Mesendoderm (in vitro differentiated cells): ENCODE results near the gene RNF167.

Source experiments
- DNase-seq: peaks from one replicate; pipeline ENCODE4 v3.0.0; 2013
- H2AK5ac ChIP-seq: 2 replicates; pipeline ENCODE4 v1.6.1; 2013; ENCODE audit warnings: low read length, inconsistent platforms
- H2BK120ac ChIP-seq: 2 replicates; pipeline ENCODE4 v1.6.1; 2013; ENCODE audit warnings: low read depth, mild to moderate bottlenecking, low read length, moderate library complexity, mixed read lengths
- H2BK15ac ChIP-seq: replicated peaks from 2 replicates; pipeline ENCODE4 v1.6.1; 2013; ENCODE audit warnings: low read depth, mild to moderate bottlenecking, moderate library complexity
- H2BK5ac ChIP-seq: 2 replicates; pipeline ENCODE4 v1.6.1; 2013; ENCODE audit warnings: low read length, inconsistent platforms
- H3K18ac ChIP-seq: 2 replicates; pipeline ENCODE4 v1.6.1; 2013; ENCODE audit warnings: mild to moderate bottlenecking, low read length, mixed read lengths
- H3K23ac ChIP-seq: one replicate; pipeline ENCODE4 v1.6.1; 2013; ENCODE audit warnings: low read length
- H3K27ac ChIP-seq: 2 replicates; pipeline ENCODE4 v1.5.1; 2013; ENCODE audit warnings: low read depth, mild to moderate bottlenecking, inconsistent platforms, low read length, moderate library complexity
- H3K27me3 ChIP-seq: 2 replicates; pipeline ENCODE4 v1.6.1; 2013; ENCODE audit warnings: low read length, control low read depth, mild to moderate bottlenecking, inconsistent platforms; ENCODE audit not compliant: insufficient read depth, poor library complexity
- H3K36me3 ChIP-seq: 2 replicates; pipeline ENCODE4 v1.6.1; 2013; ENCODE audit warnings: low read length, inconsistent platforms; ENCODE audit not compliant: control insufficient read depth, insufficient read depth
- H3K4ac ChIP-seq: one replicate; pipeline ENCODE4 v1.6.1; 2013; ENCODE audit warnings: low read depth, mild to moderate bottlenecking, low read length, moderate library complexity
- H3K4me1 ChIP-seq: 2 replicates; pipeline ENCODE4 v1.6.1; 2013; ENCODE audit warnings: low read depth, low read length, inconsistent platforms; ENCODE audit not compliant: control insufficient read depth
- H3K4me2 ChIP-seq: 2 replicates; pipeline ENCODE4 v1.6.1; 2013; ENCODE audit warnings: low read length
- H3K4me3 ChIP-seq: 2 replicates; pipeline ENCODE4 v1.5.1; 2013; ENCODE audit warnings: mild to moderate bottlenecking, low read length
- H3K56ac ChIP-seq: one replicate; pipeline ENCODE4 v1.6.1; 2013; ENCODE audit warnings: low read length
- H3K79me1 ChIP-seq: 2 replicates; pipeline ENCODE4 v1.6.1; 2013; ENCODE audit warnings: low read length, inconsistent platforms
- H3K79me2 ChIP-seq: 2 replicates; pipeline ENCODE4 v1.6.1; 2013; ENCODE audit warnings: mild to moderate bottlenecking, low read length; ENCODE audit not compliant: control insufficient read depth, insufficient read depth
- H3K9ac ChIP-seq: 2 replicates; pipeline ENCODE4 v1.6.1; 2013; ENCODE audit warnings: low read length, inconsistent platforms
- H4K5ac ChIP-seq: one replicate; pipeline ENCODE4 v1.6.1; 2013; ENCODE audit warnings: low read length
- H4K8ac ChIP-seq: one replicate; pipeline ENCODE4 v1.6.1; 2013; ENCODE audit warnings: low read depth, mild to moderate bottlenecking, control low read depth, low read length, moderate library complexity
- WGBS: extraction: QIAGEN DNeasy Blood & Tissue Kit; methylation state at CpG from one replicate; pipeline ENCODE4 v1.1.7; 2013; ENCODE audit warnings: low lambda C conversion rate, missing lambda C conversion rate; ENCODE audit not compliant: insufficient coverage; ENCODE audit errors: extremely low coverage; 5-methylcytosine and 5-hydroxymethylcytosine counted together

Gene RNF167

DNA sequence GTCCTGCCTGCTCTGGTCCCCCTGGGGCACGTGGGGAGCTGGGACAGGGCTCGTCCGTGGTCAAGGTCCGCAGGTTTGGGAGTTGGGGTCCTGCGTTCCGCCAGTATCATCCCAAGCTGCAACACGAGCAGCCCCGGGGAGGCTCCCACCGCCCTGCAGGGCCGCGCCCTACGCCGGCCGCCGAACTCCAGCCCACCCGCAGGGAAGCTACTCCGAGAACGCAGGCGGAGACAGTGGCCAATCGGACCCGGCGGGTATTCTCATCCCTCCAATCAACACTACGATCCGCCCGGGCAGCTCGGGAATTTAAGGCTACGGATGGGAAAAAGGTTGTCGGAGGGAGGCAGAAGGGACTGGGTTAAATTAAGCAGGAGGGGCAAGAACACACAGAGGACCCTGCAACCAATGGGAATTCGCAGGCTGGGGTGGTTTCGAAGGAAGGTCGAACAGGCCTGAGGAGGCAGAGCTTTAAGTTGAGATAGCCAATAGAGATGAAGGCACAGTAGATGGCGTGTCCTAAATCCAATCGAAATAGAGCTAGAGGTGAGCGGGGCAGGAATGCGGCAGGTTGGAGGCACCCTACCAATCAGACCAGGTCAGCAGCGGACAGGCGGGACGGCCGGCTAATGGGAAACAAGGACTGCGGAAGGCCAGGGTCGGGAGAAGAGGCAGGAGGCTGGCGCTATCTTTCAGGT, 26.9 kb downstream of the RNF167 start:
- Histone ChIP-seq H3K18ac (peak overlapping the region; percentile 94), H3K4me1 (peaks cover 4% of the 10 kb centered on the region), H3K23ac (peak overlapping the region; percentile 81), H2BK5ac (peak overlapping the region; percentile 81), H3K56ac (peak overlapping the region; percentile 96), H3K27me3 (no peaks in the 10 kb centered on the region), H3K36me3 (no peaks in the 10 kb centered on the region), H2AK5ac (peak overlapping the region; percentile 68), H4K5ac (no peak overlapping the region), H3K27ac (peak overlapping the region; percentile 97), H3K79me2 (peaks cover 6% of the 10 kb centered on the region), H2BK15ac (no peak overlapping the region), H3K4me3 (peak overlapping the region; percentile 58), H3K9ac (peak overlapping the region; percentile 94), H3K79me1 (peaks cover 10% of the 10 kb centered on the region), H4K8ac (no peak overlapping the region), H2BK120ac (peak overlapping the region; percentile 45), H3K4ac (peak overlapping the region; percentile 74), H3K4me2 (peak overlapping the region; percentile 77)
- WGBS: no CpG with 5 or more reads among the region's 42 CpGs
- DNase-seq: peak; percentile 100

- peak within 1 kb of the TSS; percentile 75 for H3K4ac ChIP-seq
- peak within 1 kb of the TSS; percentile 97 for H3K27ac ChIP-seq
- peak within 1 kb of the TSS; percentile 91 for H3K4me2 ChIP-seq
- peak within 1 kb of the TSS; percentile 83 for H3K4me3 ChIP-seq
- peaks cover 4% of the 10 kb centered on the region for H3K4me1 ChIP-seq
- WGBS: no CpG with 5 or more reads among the region's 66 CpGs
- peak; percentile 97 for DNase-seq
- peak within 1 kb of the TSS; percentile 45 for H2BK120ac ChIP-seq
- no peaks in the 10 kb centered on the region for H3K27me3 ChIP-seq
- no peaks in the 10 kb centered on the region for H3K36me3 ChIP-seq
- peak within 1 kb of the TSS; percentile 94 for H3K18ac ChIP-seq
- H4K8ac ChIP-seq: no peak within 1 kb of the TSS
- H3K9ac ChIP-seq: peak within 1 kb of the TSS; percentile 94
- H2AK5ac ChIP-seq: peak within 1 kb of the TSS; percentile 68
- peaks cover 6% of the 10 kb centered on the region for H3K79me2 ChIP-seq
- no peak within 1 kb of the TSS for H4K5ac ChIP-seq
- peaks cover 10% of the 10 kb centered on the region for H3K79me1 ChIP-seq
- H2BK5ac ChIP-seq: peak within 1 kb of the TSS; percentile 96
- H3K23ac ChIP-seq: peak within 1 kb of the TSS; percentile 81
- H3K56ac ChIP-seq: peak within 1 kb of the TSS; percentile 99
- no peak within 1 kb of the TSS for H2BK15ac ChIP-seq
Observed at GRCh38 chr17:4967539-4968485, 27.7 kb downstream of the RNF167 start, which contains the start of gene SPAG7. Gene SPAG7 (minus strand): TSS chr17:4967817. CDS start chr17:4967804, 13 bp downstream.

- H4K5ac ChIP-seq: no peak overlapping the region
- peak overlapping the region; percentile 58 for H3K27ac ChIP-seq
- peak overlapping the region; percentile 90 for H2AK5ac ChIP-seq
- H4K8ac ChIP-seq: no peak overlapping the region
- H3K18ac ChIP-seq: peak overlapping the region; percentile 82
- peak overlapping the region; percentile 91 for H3K4me2 ChIP-seq
- peak overlapping the region; percentile 75 for H3K4ac ChIP-seq
- H3K23ac ChIP-seq: peak overlapping the region; percentile 34
- H3K4me1 ChIP-seq: peaks cover 4% of the 10 kb centered on the region
- WGBS: no CpG with 5 or more reads among the region's 23 CpGs
- peak; percentile 69 for DNase-seq
- H2BK120ac ChIP-seq: peak overlapping the region; percentile 15
- peaks cover 6% of the 10 kb centered on the region for H3K79me2 ChIP-seq
- no peaks in the 10 kb centered on the region for H3K36me3 ChIP-seq
- no peaks in the 10 kb centered on the region for H3K27me3 ChIP-seq
- peaks cover 10% of the 10 kb centered on the region for H3K79me1 ChIP-seq
- H3K9ac ChIP-seq: peak overlapping the region; percentile 76
- H3K56ac ChIP-seq: peak overlapping the region; percentile 99
- peak overlapping the region; percentile 83 for H3K4me3 ChIP-seq
- H2BK5ac ChIP-seq: peak overlapping the region; percentile 96
- H2BK15ac ChIP-seq: no peak overlapping the region
Observed at GRCh38 chr17:4968486-4969046, 28.5 kb downstream of the RNF167 start.

GRCh38 chr17:4969047-4969550, 29.0 kb downstream of the RNF167 start:
- no peak overlapping the region for H2BK15ac ChIP-seq
- peak overlapping the region; percentile 91 for H3K4me2 ChIP-seq
- H3K9ac ChIP-seq: peak overlapping the region; percentile 76
- peak overlapping the region; percentile 90 for H2AK5ac ChIP-seq
- H3K4me1 ChIP-seq: peaks cover 4% of the 10 kb centered on the region
- peaks cover 10% of the 10 kb centered on the region for H3K79me1 ChIP-seq
- peaks cover 6% of the 10 kb centered on the region for H3K79me2 ChIP-seq
- no peak overlapping the region for H4K5ac ChIP-seq
- WGBS: no CpG with 5 or more reads among the region's 15 CpGs
- peak overlapping the region; percentile 58 for H3K27ac ChIP-seq
- H2BK120ac ChIP-seq: no peak overlapping the region
- peak overlapping the region; percentile 82 for H3K18ac ChIP-seq
- peak overlapping the region; percentile 75 for H3K4ac ChIP-seq
- H3K27me3 ChIP-seq: no peaks in the 10 kb centered on the region
- peak overlapping the region; percentile 99 for H3K56ac ChIP-seq
- no peak overlapping the region for H2BK5ac ChIP-seq
- no peaks in the 10 kb centered on the region for H3K36me3 ChIP-seq
- DNase-seq: peak; percentile 90
- peak overlapping the region; percentile 83 for H3K4me3 ChIP-seq
- H3K23ac ChIP-seq: no peak overlapping the region
- no peak overlapping the region for H4K8ac ChIP-seq

- Histone ChIP-seq H2AK5ac (peak overlapping the region; percentile 0), H3K4me3 (no peak overlapping the region), H3K4me1 (peaks cover 4% of the 10 kb centered on the region), H3K79me2 (peaks cover 6% of the 10 kb centered on the region), H3K56ac (peak overlapping the region; percentile 99), H3K27ac (no peak overlapping the region), H2BK120ac (no peak overlapping the region), H3K4me2 (peak overlapping the region; percentile 18), H3K27me3 (no peaks in the 10 kb centered on the region), H3K4ac (no peak overlapping the region), H2BK5ac (no peak overlapping the region), H3K23ac (peak overlapping the region; percentile 48), H4K5ac (no peak overlapping the region), H3K18ac (no peak overlapping the region), H2BK15ac (no peak overlapping the region), H3K9ac (peak overlapping the region; percentile 76), H4K8ac (no peak overlapping the region), H3K79me1 (peaks cover 10% of the 10 kb centered on the region), H3K36me3 (no peaks in the 10 kb centered on the region)
- no CpG with 5 or more reads among the region's 16 CpGs for WGBS
- DNase-seq: peak; percentile 56
Observed at GRCh38 chr17:4969551-4970173, 29.6 kb downstream of the RNF167 start.
